HG03342 (cell line): ENCODE measurements around the gene SHISA3.
A peak's percentile ranks its signal among the peaks of the same experiment; 100 is the strongest.
"Not testable (repeated sequence)": the region's sequence is repeated elsewhere in the genome, so short reads cannot be mapped to it uniquely, and the experiment has no call there.

ENCODE experiments used
- ATAC-seq: cut with Tn5 transposase; IDR thresholded peaks from one replicate; pipeline ENCODE4 v1.9.1; 2021; ENCODE audit warnings: mild to moderate bottlenecking, moderate library complexity; ENCODE audit not compliant: unreplicated experiment

SHISA3 gene

GRCh38 chr4:42396752-42397634, at the start of gene SHISA3:
TSS of gene SHISA3 (plus strand) at chr4:42397488. CDS start at chr4:42398057, 569 bp downstream.
- ATAC-seq = peak; percentile 48

DNA sequence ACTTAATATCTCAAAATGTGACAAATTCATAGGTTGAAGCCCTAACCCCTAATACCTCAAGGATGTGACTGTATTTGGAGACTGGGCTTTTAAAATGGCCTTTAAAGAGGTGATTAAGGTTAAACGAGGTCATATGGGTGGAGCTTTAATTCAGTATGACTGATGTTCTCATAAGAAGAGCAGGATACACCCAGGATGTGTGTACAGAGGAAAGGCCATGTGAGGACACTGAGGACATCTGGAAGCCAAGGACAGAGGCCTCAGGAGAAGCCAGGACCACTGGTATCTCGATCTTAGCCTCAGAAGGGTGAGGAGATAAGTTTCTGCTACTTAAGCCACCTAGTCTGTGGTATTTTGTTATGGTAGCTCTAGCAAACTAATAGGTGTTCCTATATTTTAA, 49.0 kb upstream of the SHISA3 start:
- no peak for ATAC-seq

GRCh38 chr4:42348692-42349091, 48.6 kb upstream of the SHISA3 start:
- ATAC-seq = no peak

DNA sequence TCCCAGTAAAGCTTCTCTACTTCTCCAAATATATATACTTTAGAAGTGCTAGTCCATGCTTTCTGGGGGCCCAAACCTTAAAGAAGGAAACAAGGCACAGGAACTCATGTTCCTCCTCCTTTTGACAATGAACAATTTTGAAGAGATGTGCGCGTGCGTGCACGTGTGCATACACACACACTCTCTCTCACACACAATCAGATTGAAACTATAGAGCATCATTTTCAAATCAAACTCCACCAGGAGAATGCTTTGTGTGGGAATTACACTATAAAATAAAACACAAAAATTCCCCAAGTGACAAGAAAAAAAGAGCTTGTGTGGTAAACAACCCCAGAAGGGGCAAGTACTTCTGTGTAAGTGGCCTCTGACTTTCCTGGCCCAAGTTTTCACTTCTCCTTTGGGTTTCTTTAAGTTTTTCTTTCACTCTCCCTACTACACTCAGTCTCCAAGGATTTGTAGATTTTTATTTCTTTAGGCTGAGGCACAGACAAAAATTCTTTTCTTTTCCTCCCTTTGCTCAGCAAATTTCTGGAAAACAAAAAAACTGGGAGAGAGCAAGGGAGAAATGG, 46.6 kb upstream of the SHISA3 start:
- no peak for ATAC-seq

DNA sequence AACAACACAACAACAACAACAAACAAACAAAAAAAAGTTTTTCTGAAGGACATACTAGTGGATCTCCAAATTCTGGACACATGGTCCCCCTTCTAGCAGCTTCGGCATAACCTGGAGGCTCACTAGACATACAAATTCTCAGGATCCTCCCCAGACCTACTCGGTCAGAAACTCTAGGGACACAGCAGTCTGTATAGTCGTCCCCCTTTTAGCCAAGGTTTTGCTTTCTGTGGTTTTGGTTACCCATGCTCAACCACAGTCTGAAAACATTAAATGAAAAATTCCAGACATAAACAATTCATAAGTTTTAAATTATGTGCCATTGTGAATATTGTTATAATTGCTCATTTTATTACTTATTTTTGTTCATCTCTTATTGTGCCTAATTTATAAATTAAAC, 45.2 kb upstream of the SHISA3 start:
- ATAC-seq = no peak

GRCh38 chr4:42357325-42357724, 40.0 kb upstream of the SHISA3 start:
- ATAC-seq = no peak

DNA sequence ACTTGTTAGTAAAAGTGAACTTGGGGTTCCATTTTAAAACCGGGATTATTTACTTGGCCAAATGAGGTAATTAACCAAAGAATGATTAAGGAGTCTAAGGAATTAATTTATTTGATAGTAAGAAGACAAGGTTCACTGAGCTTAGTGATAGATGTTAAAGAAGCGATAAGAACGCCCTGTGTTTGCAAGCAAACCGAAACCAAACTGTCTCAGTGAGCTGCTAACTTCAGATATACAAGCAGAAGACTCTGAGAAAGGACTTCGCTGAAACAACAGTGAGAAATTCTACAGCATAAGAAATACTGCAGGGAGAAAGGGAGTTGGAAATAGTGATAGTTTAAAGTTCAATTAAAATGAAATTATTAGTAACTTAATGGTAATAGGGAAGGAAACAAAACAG, 37.6 kb upstream of the SHISA3 start:
- ATAC-seq = no peak

DNA sequence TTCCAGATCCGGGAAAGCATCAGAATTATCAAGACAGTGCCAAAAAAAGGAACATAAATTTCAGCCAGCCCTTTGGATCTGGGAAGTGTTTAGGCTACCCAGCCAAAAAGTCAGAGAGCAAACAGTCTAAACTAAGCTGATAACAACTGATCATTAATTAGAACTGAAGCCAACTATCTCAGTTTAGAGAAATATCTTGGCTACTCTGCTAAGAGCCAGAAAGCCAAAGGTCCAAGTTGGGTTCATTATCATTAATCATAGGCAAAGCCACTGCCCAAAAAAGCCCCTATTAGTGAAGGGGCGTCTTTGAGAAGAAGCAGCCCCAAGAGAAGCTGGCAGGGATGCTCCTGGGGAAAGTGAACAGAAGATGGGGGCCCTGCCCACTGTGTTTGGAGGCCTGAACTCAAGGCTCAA, 37.0 kb upstream of the SHISA3 start:
- ATAC-seq = no peak

- no peak for ATAC-seq
Measured at GRCh38 chr4:42361456-42361855, 35.8 kb upstream of the SHISA3 start.

DNA sequence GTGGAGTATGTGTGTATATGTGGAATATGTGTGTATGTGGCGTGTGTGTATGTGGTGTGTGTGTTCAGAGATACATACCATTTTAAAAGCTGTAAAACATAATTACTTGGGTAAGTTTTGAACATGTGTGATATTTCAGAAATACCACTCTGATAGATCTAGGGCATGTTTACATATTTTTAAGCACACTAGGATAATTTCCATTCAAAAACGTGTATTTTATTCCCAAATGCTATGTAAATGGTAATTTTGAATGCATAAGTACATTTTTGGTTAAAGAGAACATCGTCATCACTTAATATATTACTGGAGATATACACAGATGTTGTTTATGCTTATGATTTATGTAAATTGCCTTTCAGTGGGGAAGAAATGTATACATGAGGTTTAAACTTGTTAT, 34.7 kb upstream of the SHISA3 start:
- ATAC-seq = no peak

DNA sequence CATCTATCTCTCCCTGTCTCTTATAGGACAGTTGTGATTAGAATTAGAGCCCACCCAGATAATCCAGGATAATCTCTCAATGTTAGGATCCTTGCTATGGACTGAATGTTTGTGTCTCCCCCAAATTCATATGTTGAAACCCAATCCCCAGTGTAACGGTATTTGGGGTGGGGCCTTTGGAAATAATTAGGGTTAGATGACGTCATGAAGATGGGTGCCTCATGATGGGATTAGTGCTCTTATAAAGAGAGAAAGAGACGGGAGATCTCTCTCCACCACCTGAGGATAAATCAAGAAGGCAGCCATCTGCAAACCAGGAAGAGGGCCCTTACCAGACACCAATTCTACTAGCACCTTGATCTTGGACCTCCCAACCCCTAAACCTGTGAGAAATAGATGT, 33.7 kb upstream of the SHISA3 start:
- no peak for ATAC-seq

GRCh38 chr4:42364266-42365053, 32.8 kb upstream of the SHISA3 start:
- no peak for ATAC-seq

DNA sequence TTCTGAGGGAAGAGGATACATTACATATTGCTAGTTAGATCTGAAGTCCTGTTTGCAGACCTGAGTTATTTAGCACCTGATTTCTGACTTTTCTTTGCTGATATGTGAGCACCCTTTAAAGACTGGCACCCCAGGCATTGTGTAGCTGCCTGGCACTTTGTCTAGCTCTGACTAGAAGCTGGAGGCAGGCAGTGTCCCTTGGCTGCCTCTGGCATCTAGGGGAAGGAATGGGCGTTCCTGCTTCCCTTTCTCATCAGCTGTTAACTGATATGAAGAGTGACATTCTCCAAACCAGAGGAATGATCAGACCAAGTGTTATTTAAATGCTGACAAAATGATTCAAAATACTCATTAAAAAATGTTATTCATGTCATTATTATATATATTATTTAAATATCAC, 30.3 kb upstream of the SHISA3 start:
- no peak for ATAC-seq

DNA sequence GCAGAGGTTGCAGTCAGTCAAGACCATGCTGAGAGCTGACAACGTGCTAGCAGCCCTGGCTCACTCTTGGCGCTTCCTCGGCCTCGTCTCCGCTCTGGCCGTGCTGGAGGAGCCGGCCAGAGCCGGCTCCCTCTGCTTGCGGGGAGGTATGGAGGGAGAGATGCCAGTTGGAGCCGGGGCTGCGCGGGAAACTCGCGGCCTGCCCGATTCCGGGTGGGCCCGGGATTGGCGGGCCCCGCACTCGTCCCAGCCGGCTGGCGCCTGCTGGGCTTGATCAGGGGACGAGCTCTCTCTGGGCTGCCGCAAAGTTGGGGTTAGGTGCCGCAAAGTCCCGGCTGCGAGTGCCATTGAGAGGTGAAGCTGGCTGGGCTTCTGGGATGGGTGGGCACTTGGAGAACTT, 27.8 kb upstream of the SHISA3 start:
- no peak for ATAC-seq

- peak; percentile 68 for ATAC-seq
Measured at GRCh38 chr4:42371305-42372252, 25.7 kb upstream of the SHISA3 start.

DNA sequence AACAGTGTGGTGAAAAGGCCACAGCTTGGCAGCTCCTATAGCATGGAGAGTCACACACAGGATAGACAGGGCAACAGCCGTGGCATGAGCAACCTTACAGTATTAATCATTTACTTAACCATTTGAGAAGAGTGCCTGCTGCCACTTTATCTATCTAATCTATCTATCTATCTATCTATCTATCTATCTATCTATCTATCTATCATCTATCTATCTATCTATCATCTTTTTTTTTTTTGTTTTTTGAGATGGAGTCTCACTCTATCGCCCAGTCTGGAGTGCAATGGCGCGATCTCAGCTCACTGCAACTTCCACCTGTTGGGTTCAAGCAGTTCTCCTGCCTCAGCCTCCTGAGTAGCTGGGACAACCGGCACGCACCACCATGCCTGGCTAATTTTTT, 25.0 kb upstream of the SHISA3 start:
- not testable (repeated sequence) for ATAC-seq

DNA sequence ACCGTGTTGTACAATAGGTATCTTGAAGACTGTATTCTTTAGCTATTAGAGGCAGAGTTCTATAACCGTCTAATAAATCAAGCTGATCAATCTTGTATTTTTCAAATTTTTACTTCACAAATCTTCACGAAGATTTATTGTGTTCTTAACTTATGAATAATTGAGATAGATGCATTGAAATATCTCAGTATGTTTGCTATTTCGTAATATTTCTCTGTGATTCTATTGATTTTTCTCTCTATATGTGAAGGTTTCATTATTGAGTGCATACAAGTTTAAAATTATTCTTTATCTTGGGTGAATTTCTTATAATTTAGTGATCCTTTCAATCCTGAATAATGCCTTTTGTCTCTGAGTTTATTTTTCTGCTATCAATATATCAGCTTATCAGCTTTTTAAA, 19.8 kb upstream of the SHISA3 start:
- no peak for ATAC-seq

GRCh38 chr4:42381666-42382065, 15.6 kb upstream of the SHISA3 start:
- no peak for ATAC-seq

- no peak for ATAC-seq
Measured at GRCh38 chr4:42385516-42385915, 11.8 kb upstream of the SHISA3 start.

- ATAC-seq = no peak
Measured at GRCh38 chr4:42390622-42391354, 6.5 kb upstream of the SHISA3 start.
